ENCODE measurements around the gene RNF25.
A peak's percentile ranks its signal among the peaks of the same experiment; 100 is the strongest.

The RNF25 gene

DNA sequence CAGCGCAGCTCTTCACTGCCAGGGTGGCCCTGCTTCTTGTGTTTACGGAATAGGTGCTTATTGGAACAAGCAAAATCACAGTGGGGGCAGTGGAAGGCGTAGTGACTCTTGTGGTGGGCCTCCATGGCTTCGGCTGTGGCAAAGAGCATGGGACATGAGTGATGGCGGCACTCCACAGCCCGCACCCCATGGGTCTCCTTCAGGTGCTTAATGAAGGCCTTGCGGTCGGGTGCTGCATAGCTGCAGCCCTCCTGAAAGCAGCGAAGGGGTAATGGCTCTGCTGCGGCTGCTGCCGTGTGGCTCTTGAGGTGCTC is 23.1 kb downstream of the RNF25 start:
- Mint-ChIP-seq H3K9me3 (no peaks in the 10 kb centered on the region), H3K27ac (no peak overlapping the region), H3K27me3 (no peaks in the 10 kb centered on the region), H3K4me1 (peaks cover 13% of the 10 kb centered on the region), H3K4me3 (no peak overlapping the region)
- ATAC-seq = peak; percentile 29
- no peak for DNase-seq

DNA sequence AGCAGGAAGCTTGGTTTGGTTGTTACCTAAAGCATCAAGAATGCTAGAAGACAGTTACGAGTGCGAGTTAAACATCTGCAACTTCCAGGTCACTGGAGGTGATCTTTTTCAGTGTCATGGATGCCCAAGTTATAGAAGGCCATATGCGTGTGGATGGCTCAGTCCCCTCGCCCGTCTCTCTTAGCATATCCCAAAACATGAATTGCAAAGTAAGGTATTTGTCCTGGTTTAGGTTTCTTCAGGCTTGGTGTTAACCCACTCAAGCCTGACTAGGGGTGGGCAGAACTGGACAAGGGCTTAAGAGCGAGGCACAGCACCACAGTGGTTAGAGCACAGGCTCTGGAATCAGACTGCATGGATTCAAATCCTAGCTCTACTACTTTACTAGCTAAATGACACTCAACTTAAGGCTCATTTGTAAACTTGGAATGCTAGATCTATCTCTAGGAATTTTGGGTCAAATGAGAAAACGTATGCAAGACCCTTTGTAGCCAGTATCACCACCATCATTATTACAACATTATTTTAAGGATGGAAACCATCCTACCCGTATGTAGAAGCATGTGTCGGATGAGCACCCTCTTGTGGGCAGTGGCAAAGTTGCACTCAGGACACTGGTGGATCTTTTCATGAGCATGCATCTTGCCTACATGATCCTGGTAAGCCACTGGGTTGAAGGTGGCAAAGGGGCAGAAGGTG is 23.6 kb downstream of the RNF25 start:
- peaks cover 13% of the 10 kb centered on the region for H3K4me1 Mint-ChIP-seq
- no peaks in the 10 kb centered on the region for H3K9me3 Mint-ChIP-seq
- no peak overlapping the region for H3K4me3 Mint-ChIP-seq
- no peaks in the 10 kb centered on the region for H3K27me3 Mint-ChIP-seq
- DNase-seq (peak; percentile 39 to 58), ATAC-seq (peak; percentile 83)
- no peak overlapping the region for H3K27ac Mint-ChIP-seq

DNA sequence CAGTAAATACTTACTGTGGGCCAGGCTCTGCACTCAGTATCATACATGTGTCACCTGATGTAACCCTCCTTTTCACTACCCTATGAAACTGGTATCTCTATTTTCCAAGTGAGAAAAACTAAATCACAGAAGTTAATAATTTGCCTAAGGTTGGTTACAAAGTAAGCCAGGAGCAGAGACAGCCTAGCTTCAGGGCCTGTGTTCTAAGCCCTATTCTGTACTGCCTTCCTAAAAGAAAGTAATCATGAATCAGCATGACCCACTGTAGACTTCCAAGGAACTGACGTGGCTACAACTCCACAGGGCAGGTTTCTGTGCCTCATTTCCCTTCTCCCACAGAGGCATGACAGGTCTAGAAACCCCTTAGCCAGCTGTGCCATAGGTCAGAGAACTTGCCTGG is 26.7 kb downstream of the RNF25 start:
- peak overlapping the region in 1 of 2 donors; percentile 40 for H3K27ac Mint-ChIP-seq
- H3K4me1 Mint-ChIP-seq = peaks cover 6% of the 10 kb centered on the region
- H3K4me3 Mint-ChIP-seq = no peak overlapping the region
- H3K27me3 Mint-ChIP-seq = no peaks in the 10 kb centered on the region
- no peak for DNase-seq
- no peak for ATAC-seq
- no peaks in the 10 kb centered on the region for H3K9me3 Mint-ChIP-seq

DNA sequence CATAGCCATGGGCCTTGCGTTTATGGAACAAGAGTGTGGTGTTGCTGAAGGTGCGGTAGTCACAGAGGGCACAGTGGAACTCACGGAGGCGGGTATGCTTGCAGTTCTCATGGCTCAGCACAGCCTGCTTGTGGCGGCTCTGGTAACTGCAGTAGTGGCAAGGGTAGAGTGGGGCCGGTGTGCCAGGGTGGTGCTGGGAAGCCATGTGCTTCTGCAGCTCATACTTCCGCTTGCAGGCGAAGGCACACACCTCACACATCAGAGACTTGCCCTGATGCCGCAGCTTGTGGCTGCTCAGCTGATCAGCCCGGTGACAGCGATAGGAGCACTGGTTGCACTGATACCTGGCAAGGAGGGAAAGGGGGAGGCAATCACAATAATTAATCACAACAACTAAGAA is 27.1 kb downstream of the RNF25 start:
- no peaks in the 10 kb centered on the region for H3K9me3 Mint-ChIP-seq
- peak overlapping the region; percentile 9 to 94 for H3K27ac Mint-ChIP-seq
- H3K27me3 Mint-ChIP-seq = no peaks in the 10 kb centered on the region
- ATAC-seq (no peak), DNase-seq (no peak)
- no peak overlapping the region for H3K4me3 Mint-ChIP-seq
- peaks cover 6% of the 10 kb centered on the region for H3K4me1 Mint-ChIP-seq

DNA sequence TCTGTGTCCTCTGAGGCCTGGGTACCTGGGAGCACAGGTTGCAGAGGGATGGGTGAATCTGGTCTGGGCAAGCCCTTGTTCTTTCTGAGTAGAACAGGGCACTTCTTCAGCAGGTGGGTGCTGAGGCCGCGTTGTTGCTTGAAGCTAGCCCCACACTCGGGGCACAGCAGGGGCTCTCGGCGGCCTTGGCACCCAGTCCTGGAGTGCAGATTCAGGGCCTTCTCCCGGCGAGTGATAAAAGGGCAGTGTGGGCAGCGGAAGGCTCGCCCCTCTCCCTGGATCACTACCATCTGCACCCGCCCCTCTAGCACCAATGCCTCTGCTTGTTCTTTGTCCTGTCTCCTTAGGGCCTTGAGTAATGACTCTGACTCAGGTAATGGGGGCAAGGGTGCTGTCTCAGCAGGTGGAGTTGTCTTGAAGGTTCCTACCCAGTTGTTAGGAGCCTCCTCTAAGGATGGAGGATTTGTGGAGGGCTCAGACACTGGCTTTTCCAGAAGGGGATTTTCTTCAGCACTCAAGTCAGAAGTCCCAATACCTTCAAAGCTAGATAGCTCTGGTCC is 28.0 kb downstream of the RNF25 start:
- Mint-ChIP-seq H3K4me1 (peaks cover 6% of the 10 kb centered on the region), H3K27ac (no peak overlapping the region), H3K9me3 (no peaks in the 10 kb centered on the region), H3K4me3 (no peak overlapping the region), H3K27me3 (no peaks in the 10 kb centered on the region)
- no peak for DNase-seq
- ATAC-seq = no peak

DNA sequence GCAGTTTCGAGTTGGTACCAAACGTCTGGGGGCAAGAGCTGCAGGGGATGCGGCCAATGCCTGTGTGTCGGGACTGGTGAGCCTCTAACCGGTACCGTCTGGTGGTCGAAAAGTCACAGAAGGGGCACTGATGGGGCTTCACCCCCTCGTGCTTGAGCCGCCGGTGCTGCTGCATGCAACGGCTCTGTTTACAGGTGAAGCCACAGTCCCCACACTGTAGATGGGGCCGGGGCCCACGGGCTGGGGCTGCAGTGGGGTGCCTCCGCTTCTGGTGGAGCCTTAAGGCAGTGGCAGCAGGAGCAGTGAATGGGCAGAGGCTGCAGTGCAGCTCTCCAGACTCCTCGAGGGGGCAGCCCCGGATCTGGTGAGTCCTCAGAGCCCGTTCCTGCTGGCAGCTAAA is 29.0 kb downstream of the RNF25 start:
- H3K27ac Mint-ChIP-seq = no peak overlapping the region
- no peaks in the 10 kb centered on the region for H3K27me3 Mint-ChIP-seq
- no peak overlapping the region for H3K4me3 Mint-ChIP-seq
- peak; percentile 35 for ATAC-seq
- DNase-seq = no peak
- H3K9me3 Mint-ChIP-seq = no peaks in the 10 kb centered on the region
- H3K4me1 Mint-ChIP-seq = no peaks in the 10 kb centered on the region

DNA sequence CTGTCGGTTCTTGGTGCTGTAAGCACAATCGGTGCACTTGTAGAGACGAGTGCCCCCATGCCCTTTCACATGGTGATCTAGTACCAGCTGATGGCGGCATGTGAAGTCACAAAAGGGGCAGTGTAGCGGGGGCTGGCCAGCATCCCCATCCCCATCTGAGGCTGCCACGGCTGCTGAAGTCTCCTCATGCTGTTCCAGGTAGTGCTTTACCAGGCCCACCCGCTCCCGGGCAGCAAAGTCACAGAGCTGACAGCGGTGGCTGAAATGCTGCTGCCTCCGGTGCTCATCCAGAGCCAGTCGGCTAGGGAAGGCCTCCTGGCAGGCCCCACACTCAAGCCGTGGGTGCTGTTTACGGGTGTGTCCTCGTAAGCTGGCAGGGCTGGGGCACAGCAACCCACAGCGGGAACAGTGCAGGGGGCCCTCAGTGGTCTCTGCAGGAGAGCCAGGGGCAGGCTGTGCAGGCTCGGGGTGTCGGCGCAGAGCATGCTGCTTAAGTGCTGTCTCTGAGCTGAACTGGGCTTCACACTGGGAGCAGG is 29.6 kb downstream of the RNF25 start:
- ATAC-seq (peak; percentile 15), DNase-seq (no peak)
- Mint-ChIP-seq H3K4me3 (no peak overlapping the region), H3K4me1 (no peaks in the 10 kb centered on the region), H3K9me3 (no peaks in the 10 kb centered on the region), H3K27ac (peak overlapping the region in 1 of 2 donors; percentile 24), H3K27me3 (no peaks in the 10 kb centered on the region)

DNA sequence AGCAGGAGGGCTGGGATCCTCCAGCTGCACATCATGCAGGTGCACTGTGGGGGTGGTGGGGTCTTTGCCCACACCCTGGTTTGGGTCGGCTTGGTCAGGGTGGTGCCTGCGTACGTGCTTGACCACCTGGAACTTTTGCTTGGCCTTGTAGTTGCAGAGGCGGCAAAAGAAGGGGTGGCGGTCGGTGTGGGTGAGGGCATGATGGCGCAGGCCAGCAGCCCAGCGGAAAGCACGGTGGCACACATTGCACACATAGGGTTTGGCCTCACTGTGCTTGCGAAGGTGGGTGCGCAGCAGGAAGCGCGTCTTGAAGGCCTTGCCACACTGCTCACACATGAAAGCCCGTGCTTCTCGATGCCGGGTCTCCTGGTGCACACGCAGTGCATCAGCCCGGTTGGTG is 33.4 kb downstream of the RNF25 start:
- DNase-seq = no peak
- Mint-ChIP-seq H3K4me1 (no peaks in the 10 kb centered on the region), H3K27ac (no peak overlapping the region), H3K4me3 (no peak overlapping the region), H3K27me3 (no peaks in the 10 kb centered on the region), H3K9me3 (no peaks in the 10 kb centered on the region)
- ATAC-seq = no peak

DNA sequence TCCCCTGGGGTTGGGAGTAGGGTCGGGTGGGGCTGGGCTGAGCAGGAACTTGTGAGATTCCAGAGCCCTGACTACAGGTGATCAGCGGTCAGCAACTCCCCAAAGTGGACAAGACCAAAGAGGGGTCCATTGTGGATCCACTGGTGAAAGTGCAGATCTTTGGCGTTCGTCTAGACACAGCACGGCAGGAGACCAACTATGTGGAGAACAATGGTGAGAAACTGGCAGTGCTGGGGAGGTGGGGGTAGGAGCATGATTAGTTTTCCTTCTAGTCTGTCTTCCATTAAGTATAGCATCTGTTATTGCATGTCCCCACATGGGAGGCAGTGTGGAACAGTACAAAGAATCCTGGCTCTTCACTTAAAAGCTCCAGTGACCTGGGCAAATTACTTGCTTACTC is 36.1 kb downstream of the RNF25 start:
- no peak overlapping the region for H3K4me3 Mint-ChIP-seq
- no peak overlapping the region for H3K27ac Mint-ChIP-seq
- no peaks in the 10 kb centered on the region for H3K4me1 Mint-ChIP-seq
- DNase-seq (no peak), ATAC-seq (no peak)
- H3K27me3 Mint-ChIP-seq = no peaks in the 10 kb centered on the region
- H3K9me3 Mint-ChIP-seq = no peaks in the 10 kb centered on the region

DNA sequence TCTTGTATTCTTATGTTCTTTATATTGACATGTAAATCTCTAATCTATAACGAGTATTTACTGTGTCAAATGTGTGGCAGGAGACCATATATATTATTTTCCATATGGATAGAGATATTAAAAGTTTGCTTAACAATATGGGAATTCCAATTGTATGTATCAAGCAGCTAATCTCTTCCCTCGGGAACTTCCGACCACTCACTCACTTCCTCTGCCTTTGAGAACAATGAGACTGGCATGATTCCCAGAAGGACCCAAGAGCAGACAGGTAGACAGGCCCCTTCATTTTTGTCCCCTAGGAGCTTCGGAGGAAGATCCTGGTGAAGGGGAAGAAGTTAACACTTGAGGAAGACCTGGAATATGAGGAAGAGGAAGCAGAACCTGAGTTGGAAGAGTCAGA is 40.0 kb downstream of the RNF25 start:
- DNase-seq = no peak
- Mint-ChIP-seq H3K4me1 (peaks cover 6% of the 10 kb centered on the region), H3K27me3 (no peaks in the 10 kb centered on the region), H3K4me3 (no peak overlapping the region), H3K9me3 (no peaks in the 10 kb centered on the region), H3K27ac (no peak overlapping the region)
- ATAC-seq = no peak

DNA sequence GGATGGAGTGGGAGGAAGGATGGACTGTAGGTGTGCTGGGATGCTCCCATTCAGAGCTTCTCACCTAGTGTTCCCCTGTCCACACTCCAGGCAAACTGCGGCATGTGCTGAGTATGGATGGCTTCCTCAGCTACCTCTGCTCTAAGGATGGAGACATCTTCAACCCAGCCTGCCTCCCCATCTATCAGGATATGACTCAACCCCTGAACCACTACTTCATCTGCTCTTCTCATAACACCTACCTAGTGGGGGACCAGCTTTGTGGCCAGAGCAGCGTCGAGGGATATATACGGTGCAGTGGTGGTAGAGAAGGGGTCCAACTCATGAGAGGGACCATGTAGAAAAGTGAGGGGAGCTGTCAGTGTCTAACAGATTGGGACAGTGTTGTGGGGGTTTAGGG is 43.9 kb downstream of the RNF25 start:
- H3K4me1 Mint-ChIP-seq = peaks cover 12% of the 10 kb centered on the region
- DNase-seq (no peak), ATAC-seq (peak; percentile 75)
- no peak overlapping the region for H3K4me3 Mint-ChIP-seq
- no peaks in the 10 kb centered on the region for H3K9me3 Mint-ChIP-seq
- H3K27ac Mint-ChIP-seq = no peak overlapping the region
- H3K27me3 Mint-ChIP-seq = no peaks in the 10 kb centered on the region

DNA sequence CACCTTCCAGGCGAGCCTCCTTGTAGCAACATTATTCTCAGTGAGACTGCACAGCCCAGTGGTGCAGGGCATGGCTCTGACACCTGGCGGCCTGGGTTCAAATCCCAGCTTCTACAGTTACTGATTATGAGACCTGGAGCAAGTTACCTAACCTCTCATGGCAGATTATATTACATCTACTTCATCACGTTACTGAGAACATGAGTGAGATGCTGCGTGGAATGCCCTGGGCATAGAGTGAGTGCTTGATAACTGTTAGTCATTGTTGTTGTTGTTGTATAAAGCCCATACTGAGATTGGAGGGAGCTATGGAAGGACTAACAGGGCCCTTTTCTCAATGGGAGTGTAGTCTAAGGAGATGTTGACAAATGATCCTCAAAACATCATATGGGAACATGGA is 45.4 kb downstream of the RNF25 start:
- Mint-ChIP-seq H3K4me3 (no peak overlapping the region), H3K9me3 (no peaks in the 10 kb centered on the region), H3K27me3 (no peaks in the 10 kb centered on the region), H3K4me1 (peaks cover 12% of the 10 kb centered on the region), H3K27ac (peak overlapping the region in 1 of 2 donors; percentile 50)
- ATAC-seq = no peak
- no peak for DNase-seq

DNA sequence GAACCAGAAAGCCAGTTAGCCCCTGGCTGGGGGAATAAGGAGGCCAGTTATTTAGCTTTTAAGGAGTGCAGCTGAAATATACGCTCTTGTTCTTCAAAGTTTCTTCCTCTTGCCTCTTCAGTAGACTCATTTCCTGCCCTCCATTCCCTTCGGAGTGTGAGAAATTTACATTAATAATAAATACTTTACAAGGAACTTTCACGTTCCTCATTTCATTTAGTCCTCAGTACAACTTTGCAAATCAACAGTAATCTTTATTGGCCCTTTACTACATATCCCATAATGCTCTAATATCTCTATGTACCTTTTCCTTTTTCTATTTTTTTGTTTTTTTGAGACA is 48.5 kb downstream of the RNF25 start:
- Mint-ChIP-seq H3K4me3 (no peak overlapping the region), H3K9me3 (no peaks in the 10 kb centered on the region), H3K27me3 (no peaks in the 10 kb centered on the region), H3K27ac (no peak overlapping the region), H3K4me1 (peaks cover 12% of the 10 kb centered on the region)
- ATAC-seq (no peak), DNase-seq (no peak)

DNA sequence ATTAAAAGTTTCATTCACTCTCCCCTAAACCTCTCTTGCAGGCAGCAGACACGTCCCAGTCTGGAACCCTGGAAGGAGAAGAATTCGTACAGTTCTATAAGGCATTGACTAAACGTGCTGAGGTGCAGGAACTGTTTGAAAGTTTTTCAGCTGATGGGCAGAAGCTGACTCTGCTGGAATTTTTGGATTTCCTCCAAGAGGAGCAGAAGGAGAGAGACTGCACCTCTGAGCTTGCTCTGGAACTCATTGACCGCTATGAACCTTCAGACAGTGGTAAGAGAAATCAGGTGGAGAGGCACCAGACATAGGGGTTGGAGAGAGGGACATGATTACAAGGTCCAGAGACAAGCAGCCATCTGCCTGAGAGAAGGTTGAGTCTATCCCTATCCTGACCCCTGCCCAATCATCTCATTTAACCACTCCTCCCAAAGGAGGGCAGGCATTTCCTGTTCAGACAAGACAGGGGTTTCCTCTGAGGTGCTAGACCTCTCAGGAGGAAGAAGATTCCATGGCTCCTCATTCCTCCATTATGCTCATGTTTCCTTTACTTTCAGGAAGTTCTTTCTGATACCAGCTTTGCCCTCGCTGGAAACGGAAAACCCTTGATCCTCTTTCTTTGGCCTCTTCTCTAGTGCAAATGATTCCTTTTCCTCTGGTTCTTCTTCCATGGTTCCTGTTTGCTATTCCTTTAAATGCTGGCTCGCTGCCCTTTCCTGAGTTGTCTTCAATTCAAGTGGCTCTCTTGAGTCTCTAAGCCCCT is 49.0 kb downstream of the RNF25 start:
- Mint-ChIP-seq H3K27ac (no peak overlapping the region), H3K4me1 (peaks cover 7% of the 10 kb centered on the region), H3K4me3 (no peak overlapping the region), H3K27me3 (no peaks in the 10 kb centered on the region), H3K9me3 (no peaks in the 10 kb centered on the region)
- DNase-seq (no peak), ATAC-seq (no peak)

DNA sequence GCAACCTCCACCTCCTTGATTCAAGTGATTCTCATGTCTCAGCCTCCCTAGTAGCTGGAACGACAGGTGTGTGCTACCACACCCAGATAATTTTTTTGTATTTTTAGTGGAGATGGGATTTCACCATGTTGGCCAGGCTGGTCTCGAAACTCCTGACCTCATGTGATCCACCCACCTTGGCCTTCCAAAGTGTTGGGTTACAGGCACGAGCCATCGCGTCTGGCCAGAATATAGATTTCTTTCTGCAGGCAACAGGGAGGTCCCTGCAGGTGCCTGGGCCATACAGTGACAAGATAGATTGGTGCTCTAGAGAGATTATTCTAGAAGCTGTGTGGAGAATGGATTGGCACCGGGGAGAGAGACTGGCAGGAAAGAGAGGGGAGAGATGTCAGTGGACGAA is 50.8 kb downstream of the RNF25 start:
- no peak overlapping the region for H3K4me3 Mint-ChIP-seq
- H3K27ac Mint-ChIP-seq = no peak overlapping the region
- H3K9me3 Mint-ChIP-seq = no peaks in the 10 kb centered on the region
- ATAC-seq (no peak), DNase-seq (no peak)
- peaks cover 6% of the 10 kb centered on the region for H3K4me1 Mint-ChIP-seq
- no peaks in the 10 kb centered on the region for H3K27me3 Mint-ChIP-seq

DNA sequence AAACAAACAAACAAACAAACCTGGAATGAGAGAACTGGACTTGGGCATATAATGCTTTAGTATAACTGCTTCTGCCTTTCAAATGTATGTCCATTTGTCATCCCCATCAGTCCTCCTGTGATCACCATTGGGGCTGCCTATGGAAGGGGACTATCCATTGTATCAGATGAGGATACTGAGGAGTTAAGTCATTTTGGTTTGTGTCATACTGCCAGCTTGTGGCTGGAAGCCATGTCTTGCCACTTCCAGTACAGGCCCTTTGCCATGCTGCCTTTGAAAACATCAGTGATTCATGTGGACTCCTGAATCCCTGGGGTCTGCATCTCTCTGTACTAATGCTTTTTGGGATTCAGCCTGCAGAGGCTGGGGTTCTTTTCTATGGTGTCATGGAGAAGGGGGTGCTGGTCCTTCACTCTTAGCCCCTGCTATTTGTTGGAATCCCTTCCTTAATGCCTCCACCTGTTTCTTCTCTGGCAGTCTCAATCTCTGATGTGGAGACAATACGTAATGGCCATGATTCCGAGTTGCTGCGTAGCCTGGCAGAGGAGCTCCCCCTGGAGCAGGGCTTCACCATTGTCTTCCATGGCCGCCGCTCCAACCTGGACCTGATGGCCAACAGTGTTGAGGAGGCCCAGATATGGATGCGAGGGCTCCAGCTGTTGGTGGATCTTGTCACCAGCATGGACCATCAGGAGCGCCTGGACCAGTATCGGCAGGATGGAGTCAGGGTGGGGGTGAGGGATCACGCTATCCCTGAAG is 53.5 kb downstream of the RNF25 start:
- DNase-seq (no peak), ATAC-seq (no peak)
- H3K27ac Mint-ChIP-seq = no peak overlapping the region
- no peaks in the 10 kb centered on the region for H3K9me3 Mint-ChIP-seq
- peaks cover 2% of the 10 kb centered on the region for H3K4me1 Mint-ChIP-seq
- H3K4me3 Mint-ChIP-seq = no peak overlapping the region
- H3K27me3 Mint-ChIP-seq = no peaks in the 10 kb centered on the region
